ENCODE measurements around the gene PAM.

Gene PAM

DNA sequence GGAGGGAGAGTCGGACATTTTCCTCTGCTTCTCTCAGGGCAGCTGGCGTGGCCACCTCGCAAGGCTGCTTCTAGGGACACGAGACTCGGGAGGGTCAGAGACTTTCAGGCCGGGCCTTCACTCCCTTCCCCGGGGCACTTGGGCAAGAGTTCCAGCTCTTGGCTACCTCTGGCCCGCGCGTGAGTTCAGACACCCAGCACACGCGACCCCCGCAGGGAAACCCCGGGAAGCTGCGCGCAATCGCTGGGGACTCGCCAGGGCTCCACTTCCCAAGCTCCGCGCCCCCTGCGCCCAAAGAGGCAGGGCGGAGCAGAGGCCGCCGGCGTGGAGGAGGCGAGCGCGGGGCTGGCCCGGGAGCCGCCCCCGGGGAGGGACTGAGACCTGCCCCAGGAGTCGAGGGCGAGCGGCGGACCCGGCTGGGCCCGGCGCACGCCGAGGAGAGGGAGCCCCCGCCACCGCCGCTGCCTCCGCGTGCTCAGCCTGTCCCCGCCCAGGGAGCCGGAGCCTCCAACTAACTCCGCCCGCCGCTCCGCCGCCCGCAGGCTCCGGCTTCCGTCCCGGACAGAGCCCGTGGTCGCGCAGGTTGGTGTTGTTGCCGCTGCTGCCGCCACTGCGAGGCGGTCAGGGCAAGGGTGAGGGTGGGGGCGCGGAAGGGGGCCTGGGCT lies at the start of gene PAM:
TSS of gene PAM (plus strand) at position 539 of the 665 bp plus-strand sequence. CDS start 110,891 bp downstream, outside the sequence.
- Histone ChIP-seq H3K9me3 (ENCODE audit: control insufficient read depth, low read length) (no peaks in the 10 kb centered on the region), H3K9ac (ENCODE audit: low read length) (peak within 1 kb of the TSS; percentile 89), H3K36me3 (ENCODE audit: control insufficient read depth, insufficient read depth, low read length, severe bottlenecking) (no peaks in the 10 kb centered on the region), H3K27me3 (replicated peaks; ENCODE audit: control insufficient read depth, insufficient read depth, low read length) (no peaks in the 10 kb centered on the region), H3K4me3 (ENCODE audit: low read length) (peak within 1 kb of the TSS; percentile 95), H3K4me1 (ENCODE audit: control insufficient read depth, insufficient read depth, low read length) (peaks cover 18% of the 10 kb centered on the region)
- DNase-seq (ENCODE audit: low read depth): peak; percentile 87

DNA sequence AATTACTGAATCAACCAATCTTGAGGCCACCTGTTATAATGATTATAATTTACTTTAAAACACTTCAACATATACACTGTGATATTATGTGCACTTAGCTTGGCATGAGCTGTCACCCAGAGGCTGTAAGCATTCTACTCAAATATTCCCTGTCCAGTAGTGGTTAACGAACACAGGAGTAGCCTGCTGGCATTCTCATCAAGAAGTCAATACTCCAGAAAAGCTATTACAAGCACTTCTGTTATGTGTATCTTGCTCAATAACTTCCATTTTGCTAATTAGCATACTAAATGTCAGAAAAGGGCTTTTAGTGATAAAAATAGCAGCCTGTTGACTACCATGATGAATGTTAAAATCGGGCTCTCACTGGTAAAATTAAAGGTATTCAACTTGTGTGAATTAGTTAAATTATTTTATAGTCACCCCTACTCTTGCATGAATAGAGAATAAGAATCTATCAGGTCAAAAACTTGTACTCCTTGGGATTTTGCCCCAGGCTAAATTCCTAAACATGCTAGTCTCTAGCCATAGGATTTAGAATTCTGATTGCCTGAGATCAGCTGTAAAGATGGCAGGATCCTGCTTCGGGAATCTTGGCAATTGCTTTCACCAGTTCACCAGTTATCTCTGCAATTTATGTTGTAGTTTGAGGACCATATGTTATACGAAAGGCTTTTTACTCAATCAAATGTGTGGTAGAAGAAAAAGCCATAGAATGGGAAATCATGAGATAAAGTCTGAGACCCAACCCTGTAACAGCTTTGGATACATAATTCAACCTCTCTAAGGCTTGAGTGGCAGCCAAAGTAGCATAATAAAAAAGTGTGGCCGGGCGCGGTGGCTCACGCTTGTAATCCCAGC lies 43.4 kb upstream of the PAM start:
- DNase-seq (ENCODE audit: low read depth): peak; percentile 40
- Histone ChIP-seq H3K4me1 (ENCODE audit: control insufficient read depth, insufficient read depth, low read length) (peaks cover 31% of the 10 kb centered on the region), H3K9ac (ENCODE audit: low read length) (no peak overlapping the region)

GRCh38 chr5:102713278-102713677 lies 41.8 kb upstream of the PAM start:
- no peaks in the 10 kb centered on the region for H3K36me3 ChIP-seq (ENCODE audit: control insufficient read depth, insufficient read depth, low read length, severe bottlenecking)
- no peak overlapping the region for H3K9ac ChIP-seq (ENCODE audit: low read length)
- H3K27me3 ChIP-seq (replicated peaks; ENCODE audit: control insufficient read depth, insufficient read depth, low read length): no peaks in the 10 kb centered on the region
- H3K4me3 ChIP-seq (ENCODE audit: low read length): no peak overlapping the region
- peaks cover 40% of the 10 kb centered on the region for H3K4me1 ChIP-seq (ENCODE audit: control insufficient read depth, insufficient read depth, low read length)
- no peaks in the 10 kb centered on the region for H3K9me3 ChIP-seq (ENCODE audit: control insufficient read depth, low read length)
- DNase-seq (ENCODE audit: low read depth): no peak

More for the DNA sequence above, 43.4 kb upstream of the PAM start:
- Histone ChIP-seq H3K9me3 (ENCODE audit: control insufficient read depth, low read length) (no peaks in the 10 kb centered on the region), H3K36me3 (ENCODE audit: control insufficient read depth, insufficient read depth, low read length, severe bottlenecking) (no peaks in the 10 kb centered on the region), H3K27me3 (replicated peaks; ENCODE audit: control insufficient read depth, insufficient read depth, low read length) (no peaks in the 10 kb centered on the region), H3K4me3 (ENCODE audit: low read length) (no peak overlapping the region)

DNA sequence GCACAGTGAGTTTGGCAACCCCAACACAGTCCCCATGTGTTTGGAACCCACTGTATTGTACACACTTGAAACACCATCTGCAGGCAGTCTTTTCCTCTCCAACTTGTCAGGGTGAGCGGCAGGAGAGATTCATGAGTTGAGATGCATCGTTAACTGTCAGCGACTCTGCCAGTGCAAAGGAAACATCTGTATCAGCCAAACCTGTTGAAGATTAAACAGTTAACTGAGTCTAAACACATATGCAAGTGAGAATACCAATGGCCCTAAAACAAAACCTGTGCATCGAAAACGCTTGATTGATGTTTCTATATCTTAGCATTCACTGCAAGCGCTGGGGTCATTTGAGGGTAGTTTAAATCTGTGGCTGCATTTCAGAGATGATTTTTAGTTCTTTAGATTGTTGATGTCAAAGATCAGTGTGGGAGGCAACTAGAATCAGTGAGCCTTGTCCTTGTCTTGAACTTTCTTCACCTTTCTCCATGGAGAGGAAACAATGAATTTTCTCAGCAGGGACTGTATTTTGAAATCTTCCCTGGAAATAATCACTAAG lies 41.3 kb upstream of the PAM start:
- H3K9me3 ChIP-seq (ENCODE audit: control insufficient read depth, low read length): no peaks in the 10 kb centered on the region
- no peaks in the 10 kb centered on the region for H3K27me3 ChIP-seq (replicated peaks; ENCODE audit: control insufficient read depth, insufficient read depth, low read length)
- no peaks in the 10 kb centered on the region for H3K36me3 ChIP-seq (ENCODE audit: control insufficient read depth, insufficient read depth, low read length, severe bottlenecking)
- DNase-seq (ENCODE audit: low read depth): peak; percentile 18
- H3K4me3 ChIP-seq (ENCODE audit: low read length): peak overlapping the region; percentile 32
- no peak overlapping the region for H3K9ac ChIP-seq (ENCODE audit: low read length)
- H3K4me1 ChIP-seq (ENCODE audit: control insufficient read depth, insufficient read depth, low read length): peaks cover 45% of the 10 kb centered on the region

DNA sequence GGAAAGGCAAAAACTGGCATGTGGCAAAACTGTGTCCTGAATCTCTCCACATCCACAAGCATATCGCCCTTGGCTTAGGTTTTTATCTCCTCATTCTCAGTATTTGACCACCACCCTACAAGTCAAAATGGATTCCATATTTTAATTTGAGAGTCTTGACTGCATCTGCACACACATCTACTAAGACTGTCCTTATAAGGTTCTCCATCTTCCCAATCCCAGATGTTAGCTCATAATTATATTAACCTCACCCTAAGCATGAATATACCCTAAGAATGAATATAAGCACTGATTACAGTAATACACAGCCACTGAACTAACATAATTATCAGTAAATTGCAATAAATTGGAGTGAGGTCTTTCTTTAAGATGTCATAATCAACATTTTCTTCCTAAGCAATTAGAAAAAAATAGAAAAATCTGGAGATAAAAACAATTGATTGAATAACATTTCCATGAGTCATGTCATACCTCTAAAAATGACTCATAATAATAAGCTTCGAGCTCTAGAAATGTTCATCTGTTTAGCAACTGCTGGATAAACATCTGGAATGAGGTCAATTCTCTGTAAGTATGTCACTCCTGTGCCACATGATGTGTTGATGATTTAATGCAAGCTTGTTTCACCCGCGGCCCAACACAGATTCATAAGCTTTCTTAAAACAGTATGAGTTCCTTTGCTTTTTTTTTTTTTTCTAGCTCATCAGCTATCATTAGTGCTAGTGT lies 39.9 kb upstream of the PAM start:
- H3K9me3 ChIP-seq (ENCODE audit: control insufficient read depth, low read length): no peaks in the 10 kb centered on the region
- H3K9ac ChIP-seq (ENCODE audit: low read length): no peak overlapping the region
- DNase-seq (ENCODE audit: low read depth): peak; percentile 80

DNA sequence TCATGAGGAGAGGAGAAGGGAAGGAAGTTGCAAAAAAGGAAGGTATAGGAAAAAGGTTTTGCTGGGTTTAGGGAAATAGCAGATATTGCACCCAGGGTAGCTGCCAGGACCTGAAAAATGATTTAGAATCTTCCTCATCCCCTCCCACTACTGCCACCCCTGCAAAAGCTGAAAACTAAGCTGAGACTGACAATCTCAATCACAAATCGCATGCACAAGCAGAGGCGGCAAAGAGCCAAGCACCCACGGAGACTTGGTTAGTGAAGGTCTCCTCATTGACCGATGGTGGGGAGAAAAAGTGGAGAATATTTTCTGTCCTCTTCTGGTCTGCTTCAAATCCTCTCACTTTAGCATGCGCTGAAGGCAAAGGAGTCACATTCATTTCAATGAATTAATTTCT lies 39.1 kb upstream of the PAM start:
- no peak overlapping the region for H3K4me3 ChIP-seq (ENCODE audit: low read length)
- H3K27me3 ChIP-seq (replicated peaks; ENCODE audit: control insufficient read depth, insufficient read depth, low read length): no peaks in the 10 kb centered on the region
- H3K9me3 ChIP-seq (ENCODE audit: control insufficient read depth, low read length): no peaks in the 10 kb centered on the region
- peaks cover 60% of the 10 kb centered on the region for H3K4me1 ChIP-seq (ENCODE audit: control insufficient read depth, insufficient read depth, low read length)
- no peak for DNase-seq (ENCODE audit: low read depth)
- no peaks in the 10 kb centered on the region for H3K36me3 ChIP-seq (ENCODE audit: control insufficient read depth, insufficient read depth, low read length, severe bottlenecking)
- no peak overlapping the region for H3K9ac ChIP-seq (ENCODE audit: low read length)

More for the DNA sequence above, 39.9 kb upstream of the PAM start:
- H3K27me3 ChIP-seq (replicated peaks; ENCODE audit: control insufficient read depth, insufficient read depth, low read length): no peaks in the 10 kb centered on the region
- H3K4me1 ChIP-seq (ENCODE audit: control insufficient read depth, insufficient read depth, low read length): peaks cover 56% of the 10 kb centered on the region
- no peaks in the 10 kb centered on the region for H3K36me3 ChIP-seq (ENCODE audit: control insufficient read depth, insufficient read depth, low read length, severe bottlenecking)
- no peak overlapping the region for H3K4me3 ChIP-seq (ENCODE audit: low read length)

- Histone ChIP-seq H3K9ac (ENCODE audit: low read length) (peak overlapping the region; percentile 51), H3K9me3 (ENCODE audit: control insufficient read depth, low read length) (no peaks in the 10 kb centered on the region), H3K4me3 (ENCODE audit: low read length) (peak overlapping the region; percentile 53), H3K36me3 (ENCODE audit: control insufficient read depth, insufficient read depth, low read length, severe bottlenecking) (no peaks in the 10 kb centered on the region), H3K27me3 (replicated peaks; ENCODE audit: control insufficient read depth, insufficient read depth, low read length) (no peaks in the 10 kb centered on the region), H3K4me1 (ENCODE audit: control insufficient read depth, insufficient read depth, low read length) (peaks cover 76% of the 10 kb centered on the region)
- DNase-seq (ENCODE audit: low read depth): peak; percentile 24
Observed at GRCh38 chr5:102718819-102719218, 36.3 kb upstream of the PAM start.

DNA sequence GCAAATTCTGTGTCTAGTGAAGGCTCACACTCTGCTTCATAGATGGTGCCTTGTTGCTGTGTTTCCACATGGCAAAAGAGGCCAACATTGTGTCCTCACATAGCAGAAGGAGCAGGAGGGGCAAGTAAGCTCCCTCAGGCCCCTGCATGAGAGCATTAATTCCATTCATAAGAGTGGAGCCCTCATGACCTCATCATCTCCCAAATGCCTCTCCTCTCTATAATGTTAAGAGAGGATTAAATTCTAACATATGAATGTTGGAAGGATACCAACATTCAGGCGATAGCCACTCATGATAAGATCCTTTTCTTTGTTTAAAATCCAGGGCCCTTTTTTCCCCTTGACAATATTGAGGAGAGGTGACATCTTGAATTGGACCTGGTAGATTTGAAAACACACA lies 35.2 kb upstream of the PAM start:
- Histone ChIP-seq H3K36me3 (ENCODE audit: control insufficient read depth, insufficient read depth, low read length, severe bottlenecking) (no peaks in the 10 kb centered on the region), H3K4me1 (ENCODE audit: control insufficient read depth, insufficient read depth, low read length) (peaks cover 65% of the 10 kb centered on the region), H3K27me3 (replicated peaks; ENCODE audit: control insufficient read depth, insufficient read depth, low read length) (no peaks in the 10 kb centered on the region), H3K9me3 (ENCODE audit: control insufficient read depth, low read length) (no peaks in the 10 kb centered on the region), H3K4me3 (ENCODE audit: low read length) (no peak overlapping the region), H3K9ac (ENCODE audit: low read length) (no peak overlapping the region)
- no peak for DNase-seq (ENCODE audit: low read depth)

DNA sequence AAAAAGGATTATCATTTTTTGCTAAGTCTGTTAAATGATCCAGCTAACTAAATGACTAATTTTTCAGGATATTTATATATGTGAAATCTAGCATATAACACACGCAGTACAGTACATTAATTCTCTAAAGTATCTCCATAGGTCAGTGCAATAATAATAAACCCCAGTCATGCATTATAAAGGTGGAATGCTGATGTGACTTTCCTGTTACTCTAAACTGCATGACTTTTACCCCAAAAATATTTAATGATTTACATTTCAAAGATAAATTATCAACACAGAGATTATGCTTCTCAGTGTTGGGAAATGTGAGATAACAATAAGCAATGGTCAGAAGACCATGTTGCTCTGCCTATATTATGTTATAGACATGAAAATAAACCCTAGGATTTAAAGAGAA lies 34.1 kb upstream of the PAM start:
- Histone ChIP-seq H3K4me3 (ENCODE audit: low read length) (no peak overlapping the region), H3K9me3 (ENCODE audit: control insufficient read depth, low read length) (no peaks in the 10 kb centered on the region), H3K9ac (ENCODE audit: low read length) (no peak overlapping the region), H3K4me1 (ENCODE audit: control insufficient read depth, insufficient read depth, low read length) (peaks cover 55% of the 10 kb centered on the region), H3K27me3 (replicated peaks; ENCODE audit: control insufficient read depth, insufficient read depth, low read length) (no peaks in the 10 kb centered on the region), H3K36me3 (ENCODE audit: control insufficient read depth, insufficient read depth, low read length, severe bottlenecking) (no peaks in the 10 kb centered on the region)
- peak; percentile 1 for DNase-seq (ENCODE audit: low read depth)

DNA sequence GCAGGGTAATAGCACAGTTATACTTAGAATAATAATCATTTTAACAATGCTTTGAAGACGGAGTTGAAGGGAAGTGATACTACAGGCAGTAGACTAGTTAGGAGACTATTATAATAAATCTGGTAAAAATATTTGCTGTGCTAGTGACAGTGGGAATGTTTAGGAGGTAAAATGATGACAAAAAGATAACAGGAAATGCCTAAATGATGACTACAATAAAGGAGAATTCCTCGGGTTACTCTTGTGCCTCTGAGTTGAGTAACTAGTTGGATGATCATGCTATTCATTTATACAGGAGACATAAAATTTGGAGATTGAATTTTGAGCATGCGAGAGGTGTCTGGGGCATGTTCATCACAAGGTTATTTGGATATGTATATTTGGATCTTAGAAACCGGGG lies 32.2 kb upstream of the PAM start:
- no peak overlapping the region for H3K4me3 ChIP-seq (ENCODE audit: low read length)
- DNase-seq (ENCODE audit: low read depth): peak; percentile 3
- H3K4me1 ChIP-seq (ENCODE audit: control insufficient read depth, insufficient read depth, low read length): peaks cover 43% of the 10 kb centered on the region
- no peaks in the 10 kb centered on the region for H3K27me3 ChIP-seq (replicated peaks; ENCODE audit: control insufficient read depth, insufficient read depth, low read length)
- no peaks in the 10 kb centered on the region for H3K36me3 ChIP-seq (ENCODE audit: control insufficient read depth, insufficient read depth, low read length, severe bottlenecking)
- H3K9ac ChIP-seq (ENCODE audit: low read length): no peak overlapping the region
- no peaks in the 10 kb centered on the region for H3K9me3 ChIP-seq (ENCODE audit: control insufficient read depth, low read length)

DNA sequence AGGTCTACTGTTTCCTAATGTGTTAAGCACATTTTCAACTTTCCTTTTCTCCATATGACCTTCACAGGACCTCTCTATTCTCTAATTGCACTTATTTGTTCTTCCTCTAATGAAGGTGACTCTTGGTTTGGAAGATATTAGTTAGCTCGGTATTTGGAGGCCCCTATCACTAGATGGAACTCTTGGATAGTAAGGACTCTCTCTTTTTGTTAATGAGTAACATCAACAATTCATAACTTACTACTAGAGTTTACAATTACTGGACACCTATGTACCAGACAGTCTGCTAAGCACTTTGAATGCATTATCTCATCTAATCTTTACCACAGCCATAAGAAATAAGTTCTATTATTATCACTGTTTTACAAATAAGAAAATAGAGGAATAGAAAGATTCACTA lies 23.4 kb upstream of the PAM start:
- H3K9ac ChIP-seq (ENCODE audit: low read length): no peak overlapping the region
- DNase-seq (ENCODE audit: low read depth): no peak
- H3K4me1 ChIP-seq (ENCODE audit: control insufficient read depth, insufficient read depth, low read length): no peaks in the 10 kb centered on the region
- H3K4me3 ChIP-seq (ENCODE audit: low read length): no peak overlapping the region
- H3K36me3 ChIP-seq (ENCODE audit: control insufficient read depth, insufficient read depth, low read length, severe bottlenecking): no peaks in the 10 kb centered on the region
- no peaks in the 10 kb centered on the region for H3K27me3 ChIP-seq (replicated peaks; ENCODE audit: control insufficient read depth, insufficient read depth, low read length)
- no peaks in the 10 kb centered on the region for H3K9me3 ChIP-seq (ENCODE audit: control insufficient read depth, low read length)

All from adipocyte (in vitro differentiated cells).